ENCODE measurements around the gene PDAP1. TPM values are rescaled to one million over a fixed set of nuclear protein-coding genes. Genes with fewer than 3 reads are reported as not detected.

PDAP1 gene
- total and polyA plus RNA-seq, 9 donors = 31.1 to 155 (median 83.9) TPM

DNA sequence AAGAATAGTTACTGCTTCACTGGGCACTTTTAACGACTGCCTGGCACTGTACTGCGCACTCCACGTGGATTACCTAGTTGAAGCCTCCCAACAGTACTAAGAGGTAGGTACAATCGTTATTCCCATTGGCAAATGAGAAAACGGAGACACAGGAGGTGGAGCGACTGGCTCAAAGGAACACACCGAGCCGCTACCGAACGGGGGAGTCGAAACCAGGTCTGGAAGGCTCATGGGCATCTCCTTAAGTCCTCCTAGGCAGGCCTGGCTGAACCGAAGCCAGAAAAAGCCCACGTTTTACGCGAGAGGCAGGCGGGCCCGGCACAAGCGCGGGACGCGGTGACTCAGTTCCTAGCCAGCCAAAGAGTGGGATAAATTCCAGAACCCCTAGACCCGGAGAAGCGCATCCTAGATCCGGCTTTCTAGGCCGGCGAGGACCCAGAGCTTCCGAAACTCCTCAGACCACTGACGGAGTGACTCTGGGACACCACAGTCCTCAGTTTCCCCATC lies 472 bp downstream of the PDAP1 start:
- TF ChIP-seq, protein P1, sequence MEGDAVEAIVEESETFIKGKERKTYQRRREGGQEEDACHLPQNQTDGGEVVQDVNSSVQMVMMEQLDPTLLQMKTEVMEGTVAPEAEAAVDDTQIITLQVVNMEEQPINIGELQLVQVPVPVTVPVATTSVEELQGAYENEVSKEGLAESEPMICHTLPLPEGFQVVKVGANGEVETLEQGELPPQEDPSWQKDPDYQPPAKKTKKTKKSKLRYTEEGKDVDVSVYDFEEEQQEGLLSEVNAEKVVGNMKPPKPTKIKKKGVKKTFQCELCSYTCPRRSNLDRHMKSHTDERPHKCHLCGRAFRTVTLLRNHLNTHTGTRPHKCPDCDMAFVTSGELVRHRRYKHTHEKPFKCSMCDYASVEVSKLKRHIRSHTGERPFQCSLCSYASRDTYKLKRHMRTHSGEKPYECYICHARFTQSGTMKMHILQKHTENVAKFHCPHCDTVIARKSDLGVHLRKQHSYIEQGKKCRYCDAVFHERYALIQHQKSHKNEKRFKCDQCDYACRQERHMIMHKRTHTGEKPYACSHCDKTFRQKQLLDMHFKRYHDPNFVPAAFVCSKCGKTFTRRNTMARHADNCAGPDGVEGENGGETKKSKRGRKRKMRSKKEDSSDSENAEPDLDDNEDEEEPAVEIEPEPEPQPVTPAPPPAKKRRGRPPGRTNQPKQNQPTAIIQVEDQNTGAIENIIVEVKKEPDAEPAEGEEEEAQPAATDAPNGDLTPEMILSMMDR (IDR thresholded peaks at IDR 0.05) = no peak
- TF ChIP-seq EP300 (IDR thresholded peaks at IDR 0.05) = no peak
- TF ChIP-seq POLR2A (IDR thresholded peaks at IDR 0.05) = no peak
- Histone ChIP-seq H3K27ac (peak overlapping the region; percentile 73 to 99), H3K9me3 (no peaks in the 10 kb centered on the region), H3K4me1 (ENCODE audit: insufficient read depth) (peaks cover 10% of the 10 kb centered on the region), H3K27me3 (no peaks in the 10 kb centered on the region), H3K36me3 (no peaks in the 10 kb centered on the region), H3K4me3 (peak overlapping the region; percentile 100)
- intact Hi-C loops (cut with DNase I) = loop anchor here in 1 of 4 donors (10.0 kb wide), 1 partner anchor 147 kb away; the partner anchor contains the start of genes FAM200A and ZNF655
- DNase-seq = peak; percentile 68 to 78 (median 76)
- WGBS, 3 donors = 0% methylated on average over 28 of the region's 28 CpGs

DNA sequence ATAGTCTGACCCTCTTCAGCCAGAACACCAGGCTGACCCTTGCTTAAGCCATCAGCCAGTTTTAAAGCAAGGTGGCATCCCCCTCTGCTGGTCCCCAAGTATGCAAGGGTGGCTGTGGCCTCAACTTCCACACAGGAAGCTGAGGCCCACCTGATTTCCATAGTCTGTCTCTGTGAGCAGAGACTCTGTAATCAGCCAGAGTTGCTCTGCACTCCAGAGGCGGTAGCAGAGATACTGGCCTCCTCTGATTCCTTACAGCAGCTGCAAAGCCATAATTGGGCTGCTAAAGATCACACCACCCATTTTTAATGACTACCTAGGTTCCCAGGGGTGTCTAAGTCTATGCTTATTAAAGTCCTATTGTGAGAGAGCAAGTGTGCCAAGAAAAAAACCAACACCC lies 1.8 kb downstream of the PDAP1 start:
- peaks cover 10% of the 10 kb centered on the region for H3K4me1 ChIP-seq (ENCODE audit: insufficient read depth)
- intact Hi-C loops (cut with DNase I) = loop anchor here in 1 of 4 donors (10.0 kb wide), 1 partner anchor 148 kb away; the partner anchor contains the start of genes FAM200A and ZNF655
- H3K36me3 ChIP-seq = no peaks in the 10 kb centered on the region
- H3K27me3 ChIP-seq = no peaks in the 10 kb centered on the region
- WGBS, 3 donors = 63 to 77% (median 64%) methylated on average over 1 of the region's 1 CpG
- TF ChIP-seq EP300 (IDR thresholded peaks at IDR 0.05) = no peak
- TF ChIP-seq POLR2A (IDR thresholded peaks at IDR 0.05) = no peak
- TF ChIP-seq, protein P1 (IDR thresholded peaks at IDR 0.05) = no peak
- no peak for DNase-seq
- no peak overlapping the region for H3K4me3 ChIP-seq
- H3K9me3 ChIP-seq = no peaks in the 10 kb centered on the region
- no peak overlapping the region for H3K27ac ChIP-seq

DNA sequence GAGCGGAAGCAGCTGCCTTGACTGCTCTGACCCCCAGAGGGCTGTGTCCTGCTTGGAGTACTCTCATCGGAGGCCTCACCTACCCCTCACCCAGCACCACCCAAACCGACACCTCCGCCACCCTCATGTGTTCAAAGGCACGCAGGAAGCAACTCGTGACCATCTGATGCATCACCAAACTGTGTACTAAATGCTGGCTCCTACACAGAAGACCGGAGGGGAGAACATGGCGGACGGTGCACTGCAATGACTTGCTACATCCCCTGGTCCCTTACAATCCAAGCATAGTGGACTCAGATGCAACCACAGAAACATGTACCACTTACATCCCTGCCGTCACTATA lies 3.4 kb downstream of the PDAP1 start:
- no peak overlapping the region for H3K27ac ChIP-seq
- TF ChIP-seq EP300 (IDR thresholded peaks at IDR 0.05) (no peak), POLR2A (IDR thresholded peaks at IDR 0.05) (no peak)
- TF ChIP-seq, protein P1 (IDR thresholded peaks at IDR 0.05) = no peak
- H3K36me3 ChIP-seq = no peaks in the 10 kb centered on the region
- no peak overlapping the region for H3K4me3 ChIP-seq
- peaks cover 10% of the 10 kb centered on the region for H3K4me1 ChIP-seq (ENCODE audit: insufficient read depth)
- 89% methylated on average over 10 of the region's 10 CpGs for WGBS, 3 donors
- no peaks in the 10 kb centered on the region for H3K9me3 ChIP-seq
- no peak for DNase-seq
- no peaks in the 10 kb centered on the region for H3K27me3 ChIP-seq
- intact Hi-C loops (cut with DNase I) = loop anchor here in 1 of 4 donors (10.0 kb wide), 1 partner anchor 150 kb away; the partner anchor contains the start of genes FAM200A and ZNF655

DNA sequence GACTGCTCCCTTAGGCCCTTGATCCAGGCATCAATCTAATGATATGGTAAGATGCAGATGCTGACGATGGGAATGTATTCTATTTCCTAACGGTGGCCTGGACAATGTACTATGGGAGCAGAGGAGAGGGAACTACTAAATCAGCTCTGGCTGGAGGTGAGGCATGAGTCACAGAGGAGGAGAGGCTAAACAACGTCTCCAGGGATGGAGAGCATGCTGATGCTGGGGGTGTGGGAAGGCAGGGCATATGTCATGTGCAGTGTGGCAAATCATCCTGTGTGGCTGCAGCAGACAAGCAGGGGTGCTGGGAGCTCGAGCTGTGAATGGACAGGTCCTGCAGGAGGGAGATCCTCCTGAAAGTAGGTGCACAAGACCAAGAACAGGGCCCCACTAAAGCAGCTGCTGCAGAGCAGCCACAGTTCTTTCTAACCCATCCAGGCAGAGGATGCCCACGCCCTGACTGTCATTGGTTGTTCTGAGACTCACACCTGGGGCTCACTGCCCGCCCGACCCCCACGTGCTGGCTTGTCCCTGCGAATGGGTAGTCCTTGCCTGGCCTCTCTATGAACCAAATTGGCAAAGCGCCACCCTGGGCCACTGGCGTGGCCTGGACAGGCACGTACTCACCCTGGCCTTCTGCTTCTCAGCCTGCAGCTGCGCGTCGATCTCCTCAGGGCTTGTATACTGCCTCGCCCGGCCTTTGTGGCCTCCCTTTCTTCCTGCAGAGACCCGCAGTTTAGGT lies 4.0 kb downstream of the PDAP1 start:
- DNase-seq = peak in 1 of 5 donors; percentile 47
- Histone ChIP-seq H3K4me3 (no peak overlapping the region), H3K9me3 (no peaks in the 10 kb centered on the region), H3K27me3 (no peaks in the 10 kb centered on the region), H3K27ac (no peak overlapping the region), H3K4me1 (ENCODE audit: insufficient read depth) (peaks cover 9% of the 10 kb centered on the region), H3K36me3 (no peaks in the 10 kb centered on the region)
- 70 to 74% (median 73%) methylated on average over 18 of the region's 18 CpGs for WGBS, 3 donors
- TF ChIP-seq EP300 (IDR thresholded peaks at IDR 0.05) (no peak), POLR2A (IDR thresholded peaks at IDR 0.05) (no peak)
- TF ChIP-seq, protein P1 (IDR thresholded peaks at IDR 0.05) = no peak
- intact Hi-C loops (cut with DNase I) = loop anchor here in 1 of 4 donors (10.0 kb wide), 1 partner anchor 150 kb away; the partner anchor contains the start of genes FAM200A and ZNF655
